Keratinocyte (primary cell): ENCODE results near the gene FGGY.

Source experiments
- EZH2 ChIP-seq: IDR thresholded peaks from one replicate; pipeline ENCODE4 v1.6.1; 2012; ENCODE audit warnings: inconsistent platforms, mild to moderate bottlenecking, low read length, moderate library complexity
- TF ChIP-seq, protein P1 (sequence below), 3 experiments: IDR thresholded peaks in 1 of 3; conservative IDR thresholded peaks in 1 of 3; optimal IDR thresholded peaks in 1 of 3; 2 replicates in 2 of 3; 3 replicates in 1 of 3; pipeline versions ENCODE3 to v1.5.1; 2011; ENCODE audit warnings: low read length in 3 of 3, mild to moderate bottlenecking in 3 of 3, moderate library complexity in 2 of 3, control low read depth in 1 of 3, inconsistent platforms in 1 of 3; ENCODE audit not compliant: insufficient read depth in 2 of 3; ENCODE audit errors: extremely low read depth in 1 of 3

DNA sequence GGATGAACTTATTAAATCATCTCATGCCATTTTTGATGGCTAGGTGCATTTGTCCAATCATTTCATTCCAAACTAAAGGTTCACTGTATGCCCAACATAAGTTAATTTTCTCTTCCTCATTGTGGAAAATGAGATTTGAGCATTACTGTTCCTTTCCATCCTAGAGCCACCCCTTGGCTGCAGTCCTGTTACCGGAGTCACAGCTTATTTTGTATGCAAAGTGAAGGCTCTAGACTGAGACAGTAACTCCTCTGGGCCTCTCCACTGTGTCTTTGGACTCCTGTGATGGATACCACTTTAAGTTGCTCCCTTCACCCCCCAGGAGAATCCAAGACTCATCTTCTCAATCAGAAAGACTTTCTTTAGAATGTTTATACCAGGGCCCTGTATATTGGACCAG, 59.7 kb downstream of the FGGY start:
- TF ChIP-seq, protein P1, sequence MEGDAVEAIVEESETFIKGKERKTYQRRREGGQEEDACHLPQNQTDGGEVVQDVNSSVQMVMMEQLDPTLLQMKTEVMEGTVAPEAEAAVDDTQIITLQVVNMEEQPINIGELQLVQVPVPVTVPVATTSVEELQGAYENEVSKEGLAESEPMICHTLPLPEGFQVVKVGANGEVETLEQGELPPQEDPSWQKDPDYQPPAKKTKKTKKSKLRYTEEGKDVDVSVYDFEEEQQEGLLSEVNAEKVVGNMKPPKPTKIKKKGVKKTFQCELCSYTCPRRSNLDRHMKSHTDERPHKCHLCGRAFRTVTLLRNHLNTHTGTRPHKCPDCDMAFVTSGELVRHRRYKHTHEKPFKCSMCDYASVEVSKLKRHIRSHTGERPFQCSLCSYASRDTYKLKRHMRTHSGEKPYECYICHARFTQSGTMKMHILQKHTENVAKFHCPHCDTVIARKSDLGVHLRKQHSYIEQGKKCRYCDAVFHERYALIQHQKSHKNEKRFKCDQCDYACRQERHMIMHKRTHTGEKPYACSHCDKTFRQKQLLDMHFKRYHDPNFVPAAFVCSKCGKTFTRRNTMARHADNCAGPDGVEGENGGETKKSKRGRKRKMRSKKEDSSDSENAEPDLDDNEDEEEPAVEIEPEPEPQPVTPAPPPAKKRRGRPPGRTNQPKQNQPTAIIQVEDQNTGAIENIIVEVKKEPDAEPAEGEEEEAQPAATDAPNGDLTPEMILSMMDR (optimal IDR thresholded peaks at IDR 0.05 in 1 of 3, IDR thresholded peaks at IDR 0.05 in 1 of 3, conservative IDR thresholded peaks at IDR 0.05 in 1 of 3; ENCODE audit: extremely low read depth in 1 of 3, insufficient read depth in 2 of 3, low read length in 3 of 3), result no peak
- TF ChIP-seq EZH2, result no peak
